ENCODE data around the gene SIRPB1.
"Not testable (repeated sequence)": the region's sequence is repeated elsewhere in the genome, so short reads cannot be mapped to it uniquely, and the experiment has no call there.

Gene SIRPB1

DNA sequence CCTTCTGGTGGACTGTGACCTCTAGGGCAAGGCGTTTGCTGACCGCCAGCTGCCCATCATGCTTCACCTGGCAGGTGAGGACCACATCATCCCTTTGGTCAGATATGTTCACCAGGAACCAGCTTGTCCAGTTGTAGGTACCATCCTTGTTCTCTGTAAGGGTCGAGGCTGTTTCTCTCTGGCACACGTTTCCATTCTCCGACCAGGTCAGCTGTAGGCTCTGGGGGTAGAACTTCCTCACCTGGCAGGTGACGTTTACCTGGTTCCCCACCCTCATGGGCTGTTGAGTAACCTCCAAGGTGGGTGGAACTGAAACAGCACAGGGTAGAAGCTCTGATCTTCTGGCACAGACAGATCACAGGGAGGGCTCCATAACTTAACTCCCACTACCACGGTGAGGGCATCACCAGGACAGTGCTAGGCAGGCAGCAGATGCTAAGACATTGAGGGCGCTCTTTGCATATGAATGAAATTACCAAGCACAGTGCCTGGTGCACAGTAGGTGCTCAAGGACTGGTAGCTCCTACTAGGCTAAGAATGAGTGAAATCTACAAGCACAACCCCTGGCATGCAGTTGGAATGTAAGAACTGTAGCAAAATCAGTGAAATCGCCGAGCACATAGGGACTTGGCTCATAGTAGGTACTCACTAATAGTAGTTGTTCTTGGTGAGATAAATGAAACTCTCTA is 15.6 kb upstream of the SIRPB1 start:
- DNase-seq = no peak

DNA sequence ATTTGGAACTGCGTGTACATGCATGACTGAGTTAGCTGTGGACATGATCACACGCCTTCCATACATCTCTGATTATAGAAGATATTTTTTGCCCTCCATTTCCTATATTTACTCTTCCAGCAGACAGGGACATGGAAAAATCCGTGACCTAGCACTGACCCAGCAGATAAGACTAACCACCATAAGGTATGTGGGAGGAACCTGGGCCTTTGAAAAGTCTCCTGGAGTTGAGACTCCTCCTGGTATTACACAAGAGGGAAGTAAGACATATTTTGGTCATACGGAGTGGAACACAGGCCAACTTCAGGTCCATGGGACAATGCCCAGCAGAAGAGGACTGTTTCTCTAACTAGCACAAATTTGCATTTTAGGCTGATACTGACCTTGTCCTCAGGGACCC is 13.7 kb upstream of the SIRPB1 start:
- no peak for DNase-seq

DNA sequence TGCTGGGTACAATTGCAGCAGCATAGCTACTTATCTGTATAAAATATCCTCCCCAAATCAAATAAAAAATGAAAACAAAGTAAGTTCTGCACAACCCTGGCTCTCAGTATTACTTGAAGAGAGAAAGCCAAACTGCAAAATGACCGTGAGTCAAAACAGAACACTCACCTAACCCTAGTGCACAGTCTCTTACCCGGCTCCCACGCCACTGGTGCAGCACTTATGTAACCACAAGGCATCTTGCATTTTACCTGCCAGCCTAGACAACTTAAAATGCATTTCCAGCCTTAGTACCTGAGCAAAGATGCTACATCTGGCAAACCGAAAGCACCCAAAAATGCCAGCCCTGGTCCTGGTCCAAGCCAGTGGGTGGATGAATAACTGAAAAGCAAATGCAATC is 12.4 kb upstream of the SIRPB1 start:
- peak; percentile 24 for DNase-seq

DNA sequence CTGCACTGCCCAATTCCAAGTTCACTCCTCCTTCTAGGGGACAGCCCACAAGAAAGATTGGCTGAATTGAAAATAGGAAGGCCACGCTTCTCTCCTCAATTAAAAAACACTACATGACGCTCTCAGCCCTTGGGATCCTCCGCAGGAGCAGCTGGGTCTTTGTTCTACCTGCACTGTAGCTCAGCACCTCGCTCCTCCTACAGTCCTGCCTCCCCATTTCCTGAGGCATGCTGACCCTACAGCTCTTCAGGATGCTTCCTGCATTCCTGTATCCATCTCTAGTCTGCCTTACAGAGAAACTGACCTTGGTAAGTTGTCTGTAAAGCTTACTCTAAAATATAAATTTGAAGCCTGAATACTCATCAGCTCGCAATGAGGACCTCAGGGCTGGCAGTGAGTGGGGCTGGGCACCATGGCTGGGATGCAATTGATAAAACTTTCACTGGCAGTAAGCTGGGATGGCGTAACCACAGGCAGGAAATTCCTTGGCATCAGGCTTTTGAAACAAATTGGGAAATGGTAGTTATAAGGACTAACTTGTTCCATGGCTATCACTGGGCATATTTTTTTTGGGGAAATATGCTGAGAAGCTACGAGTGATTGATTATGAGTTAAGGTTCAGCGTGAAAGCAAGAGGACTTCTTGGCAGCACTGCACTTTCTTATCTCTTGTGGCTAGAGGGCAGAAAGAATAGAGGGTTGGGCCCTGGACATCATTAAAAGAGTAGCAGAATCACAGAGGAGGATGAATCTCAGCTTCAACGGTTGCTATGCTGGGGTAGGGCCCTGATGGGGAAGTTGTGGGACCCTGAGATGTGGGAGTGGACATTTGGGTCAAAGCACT is 11.7 kb upstream of the SIRPB1 start:
- DNase-seq = no peak

DNA sequence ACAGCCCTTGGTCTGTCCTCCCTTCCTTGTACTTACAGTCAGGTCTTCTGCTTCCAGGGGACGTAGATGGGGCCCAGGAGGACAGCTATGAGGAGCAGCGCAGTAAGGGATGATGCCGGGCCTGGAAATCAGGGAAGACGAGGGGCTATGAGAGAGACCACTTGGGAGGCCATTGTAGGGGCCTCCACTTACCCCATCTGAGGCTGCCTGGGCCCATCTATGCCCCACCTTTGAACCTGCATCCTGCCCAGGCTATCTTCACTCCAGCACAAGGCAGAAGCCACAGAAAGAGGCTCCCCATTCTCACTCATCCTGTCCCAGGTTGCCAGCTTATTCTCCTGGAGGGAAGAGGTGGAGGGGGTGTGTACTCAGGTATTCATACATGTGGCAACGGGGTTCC is 10.4 kb upstream of the SIRPB1 start:
- DNase-seq = no peak

DNA sequence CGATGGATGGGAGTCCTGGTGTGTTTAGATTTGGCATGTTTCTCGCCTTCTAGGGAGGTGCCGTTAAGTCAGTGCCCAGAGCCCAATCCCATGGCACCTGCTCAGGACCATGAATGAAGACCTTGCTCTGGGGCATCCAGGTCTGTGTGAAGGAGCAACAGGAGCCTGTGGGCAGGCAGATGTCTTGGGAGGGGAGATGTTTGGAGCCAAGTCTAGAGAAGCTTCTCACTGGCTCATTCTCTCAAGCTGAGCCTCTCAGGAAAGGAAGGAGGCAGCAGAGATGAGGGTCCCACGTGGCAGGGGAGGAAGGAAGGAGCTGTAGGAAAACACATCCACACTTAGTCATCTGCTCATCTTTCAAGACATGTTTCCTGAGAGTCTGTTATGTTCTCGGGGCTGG is 9.5 kb upstream of the SIRPB1 start:
- DNase-seq = no peak

DNA sequence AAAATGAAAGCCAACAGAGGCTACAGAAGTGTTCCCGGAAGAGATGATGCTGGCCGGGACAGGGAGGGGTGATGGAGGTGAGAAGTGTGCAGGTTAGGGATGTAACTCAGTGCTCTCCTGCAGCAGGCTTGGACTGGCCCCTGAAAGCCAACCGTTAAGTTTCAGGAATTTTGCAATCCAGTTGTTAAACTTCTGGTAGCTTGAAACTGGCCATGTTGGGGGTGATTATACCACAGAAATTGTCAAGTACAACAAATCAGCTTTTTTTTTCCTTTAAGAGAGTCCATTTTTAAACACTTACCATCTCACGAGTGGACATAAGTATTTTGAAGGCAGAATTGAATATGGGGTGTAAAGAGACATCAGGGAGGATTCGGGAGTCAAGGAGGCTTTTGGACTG is 8.8 kb upstream of the SIRPB1 start:
- no peak for DNase-seq

DNA sequence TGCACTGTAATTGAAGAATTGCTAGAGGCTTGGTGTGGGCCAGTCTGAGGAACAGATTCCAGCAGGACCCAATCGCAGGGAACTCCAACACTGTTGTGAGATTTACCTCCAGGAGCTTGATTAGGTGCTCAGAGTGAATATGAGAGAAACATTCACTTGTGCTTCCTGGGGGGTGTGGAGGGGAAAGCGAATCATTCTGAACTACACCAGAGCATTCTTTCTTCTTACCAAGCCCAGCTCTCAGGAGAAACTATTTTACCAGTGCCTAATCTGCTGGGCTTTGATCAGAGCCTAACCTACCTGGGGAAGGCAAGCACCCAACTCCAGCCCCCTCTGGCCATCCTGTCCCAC is 7.4 kb upstream of the SIRPB1 start:
- DNase-seq = no peak

DNA sequence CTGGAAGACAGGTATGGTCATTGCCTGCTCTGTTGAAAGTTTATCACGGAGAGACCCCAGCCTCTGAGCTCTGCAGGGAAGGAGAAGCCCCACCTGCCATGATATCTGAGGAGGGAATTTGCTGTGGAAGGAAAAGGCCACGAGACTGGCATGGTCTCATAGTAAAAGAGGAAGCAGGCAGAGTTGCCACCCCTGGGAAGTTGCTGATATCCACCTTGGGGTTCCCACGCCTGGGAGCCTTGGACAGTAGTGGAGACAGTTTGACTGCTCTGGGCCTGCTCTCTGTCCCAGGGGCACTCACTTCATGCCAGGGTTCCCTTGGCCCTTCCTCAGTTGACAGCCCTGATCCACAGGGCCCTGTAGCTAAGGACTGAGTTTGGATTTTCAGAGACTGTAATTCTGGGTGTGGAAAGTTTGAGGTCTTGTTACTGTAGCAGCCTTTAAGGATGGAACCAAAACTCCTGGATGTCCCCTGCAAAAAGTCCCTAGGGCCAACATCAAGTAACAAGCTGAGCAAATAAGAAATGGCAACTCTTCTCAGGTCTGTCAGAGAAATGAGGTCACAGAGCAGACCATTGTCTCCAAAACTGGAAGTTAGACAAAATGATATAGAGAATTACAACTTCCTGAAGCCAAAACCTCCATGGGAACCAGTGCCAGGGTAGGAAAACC is 6.9 kb upstream of the SIRPB1 start:
- no peak for DNase-seq

DNA sequence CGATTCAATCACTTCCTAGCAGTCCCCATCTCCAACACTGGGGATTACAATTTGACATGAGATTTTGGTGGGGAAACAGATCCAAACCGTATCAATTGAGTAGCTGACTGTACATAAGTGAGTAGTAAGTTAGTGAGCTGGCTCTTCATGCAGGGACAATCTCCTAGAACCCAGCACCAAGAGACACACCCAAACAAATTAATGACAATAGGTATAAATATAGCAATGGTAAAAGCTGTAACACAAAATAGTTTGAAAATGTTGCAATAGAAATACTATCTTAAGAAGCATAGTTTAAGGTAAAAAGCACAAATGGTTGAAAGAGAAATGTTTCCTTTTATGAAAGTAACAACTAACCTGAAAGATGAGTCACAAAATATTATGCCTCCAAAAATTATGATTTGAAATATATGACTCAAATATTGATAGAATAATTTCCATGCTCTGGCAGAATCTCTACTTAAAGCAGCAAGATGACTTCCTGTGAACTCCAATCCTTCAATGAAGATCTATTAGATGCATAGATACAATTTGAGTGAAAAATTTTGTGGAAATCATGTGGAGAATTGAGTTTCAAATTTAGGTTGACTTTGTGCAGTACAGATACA is 5.4 kb upstream of the SIRPB1 start:
- DNase-seq = no peak

DNA sequence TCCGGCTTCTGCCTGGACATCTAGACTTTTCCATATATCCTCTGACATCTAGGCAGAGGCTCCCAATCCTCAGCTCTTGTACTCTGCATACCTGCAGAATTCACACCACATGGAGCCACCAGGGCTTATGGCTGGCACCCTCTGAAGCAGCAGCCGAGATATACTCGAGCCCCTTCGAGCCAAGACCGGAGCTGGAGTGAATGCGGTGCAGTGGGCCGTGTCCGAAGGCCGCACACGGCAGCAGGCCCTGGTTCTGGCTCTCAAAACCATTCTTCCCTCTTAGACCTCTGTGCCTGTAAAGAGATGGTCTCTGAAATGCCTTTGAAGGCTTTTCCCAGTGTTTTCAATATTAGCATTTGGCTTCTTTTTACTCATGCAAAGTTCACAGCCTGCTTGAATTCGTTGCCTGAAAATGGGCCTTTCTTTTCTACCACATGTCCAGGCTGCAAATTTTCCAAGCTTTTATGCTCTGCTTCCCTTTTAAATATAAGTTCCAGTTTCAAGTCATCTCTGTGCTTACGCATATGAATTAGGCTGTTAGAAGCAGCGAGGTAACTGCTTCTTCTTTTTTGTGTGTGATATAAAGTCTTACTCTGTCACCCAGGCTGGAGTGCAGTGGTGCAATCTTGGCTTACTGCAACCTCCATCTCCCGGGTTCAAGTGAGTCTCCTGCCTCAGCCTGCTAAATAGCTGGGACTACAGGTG is 3.8 kb upstream of the SIRPB1 start:
- no peak for DNase-seq

DNA sequence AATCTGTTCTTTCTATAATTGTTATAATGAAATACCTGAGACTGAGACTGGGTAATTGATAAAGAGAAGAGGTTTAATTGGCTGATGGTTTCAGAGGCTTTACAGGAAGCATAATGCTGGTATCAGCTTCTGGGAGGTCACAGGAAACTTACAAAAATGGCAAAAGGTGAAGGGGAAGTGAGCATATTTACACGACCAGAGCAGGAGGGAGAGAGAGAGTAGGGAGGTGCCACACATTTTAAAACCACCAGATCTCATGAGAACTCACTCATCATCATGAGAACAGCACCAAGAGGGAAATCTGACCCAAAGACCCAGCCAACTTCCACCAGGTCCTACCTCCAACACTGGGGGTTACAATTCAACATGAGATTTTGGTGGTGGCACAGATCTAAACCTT is 2.6 kb upstream of the SIRPB1 start:
- peak; percentile 54 for DNase-seq

DNA sequence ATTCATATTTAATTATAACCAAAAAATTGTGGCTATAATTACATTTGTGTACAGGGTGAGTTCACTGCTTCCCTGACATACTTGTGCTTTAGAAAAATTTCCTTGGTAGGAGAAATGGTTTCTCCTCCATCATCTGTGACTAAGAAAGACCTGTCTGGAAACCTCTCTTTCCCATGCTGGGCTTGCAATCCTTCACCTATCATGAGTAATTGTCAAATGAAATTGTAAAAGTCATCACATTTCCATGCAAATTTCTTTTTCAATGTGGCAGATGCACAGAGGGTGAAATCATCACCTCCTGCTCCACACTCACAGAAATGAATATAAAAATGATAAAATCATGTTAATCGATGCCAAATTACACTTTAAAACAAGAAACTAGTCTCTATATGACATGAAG is 1.5 kb upstream of the SIRPB1 start:
- no peak for DNase-seq

DNA sequence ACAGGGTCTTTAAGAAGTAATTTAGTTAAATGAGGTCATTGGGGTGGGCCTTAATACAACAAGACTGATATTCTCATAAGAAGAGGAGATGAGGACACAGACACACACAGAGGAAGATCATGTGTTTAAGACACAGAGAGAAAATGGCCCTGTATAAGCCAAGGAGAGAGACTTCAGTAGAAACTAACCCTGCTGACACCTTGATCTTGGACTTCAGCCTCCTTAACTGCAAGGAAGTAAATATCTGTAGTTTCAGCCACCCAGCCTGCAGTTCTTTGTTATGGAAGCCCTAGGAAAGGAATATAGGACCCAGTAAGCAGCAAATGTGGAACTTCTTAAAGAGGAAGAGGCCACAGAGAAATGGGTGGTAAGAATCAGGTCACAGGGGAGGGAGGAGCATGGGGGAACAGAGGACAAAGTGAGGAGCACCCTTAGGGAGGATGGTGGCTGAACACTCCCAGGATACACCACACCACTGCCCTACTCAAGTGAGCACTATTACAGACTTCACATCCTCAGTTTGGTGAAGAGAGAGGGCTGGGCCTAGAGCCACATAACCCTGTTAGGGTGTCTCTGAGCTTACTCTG is 762 bp downstream of the SIRPB1 start:
- DNase-seq = no peak

DNA sequence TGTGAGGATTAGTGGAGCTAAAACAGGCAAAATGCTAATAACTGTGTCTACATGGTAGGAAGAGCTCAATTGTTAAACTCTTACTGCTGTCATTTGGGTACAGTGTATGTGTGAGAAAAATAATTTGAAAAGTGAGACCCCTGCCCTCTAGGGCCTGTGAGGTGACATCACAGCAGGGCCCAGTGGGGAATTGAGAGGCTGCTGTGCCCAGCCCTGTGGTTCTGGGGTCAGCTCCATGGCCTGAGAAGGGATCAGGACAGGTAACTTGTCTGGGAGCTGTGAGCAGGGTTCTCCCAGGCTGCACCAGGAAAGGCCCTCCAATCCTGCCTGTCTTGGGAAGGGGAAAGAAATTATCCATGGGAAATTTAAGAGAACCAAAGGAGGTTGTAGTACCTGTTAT is 1.3 kb downstream of the SIRPB1 start:
- no peak for DNase-seq

DNA sequence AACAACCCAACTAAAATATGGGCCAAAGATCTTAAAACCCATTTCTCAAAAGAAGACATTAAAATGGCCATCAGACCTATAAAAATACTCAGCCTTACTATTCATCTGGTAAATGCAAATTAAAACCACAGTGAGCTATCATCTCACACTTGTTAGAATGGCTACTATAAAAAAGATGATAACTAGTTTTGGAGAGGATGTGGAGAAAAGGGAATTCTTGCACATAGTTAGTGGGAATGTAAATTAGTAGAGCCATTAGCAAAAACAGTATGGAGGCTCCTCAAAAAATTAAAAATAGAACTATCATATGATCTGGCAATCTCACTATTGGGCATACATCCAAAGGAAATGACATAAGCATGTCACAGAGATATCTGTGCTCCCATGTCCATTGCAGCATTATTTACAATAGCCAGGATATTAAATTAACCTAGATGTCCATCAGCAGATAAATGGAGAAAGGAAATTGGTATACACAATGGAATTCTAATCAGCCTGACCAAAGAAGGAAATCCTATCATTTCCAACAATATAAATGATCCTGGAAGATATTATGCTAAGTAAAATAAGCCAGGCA is 2.9 kb downstream of the SIRPB1 start:
- no peak for DNase-seq

DNA sequence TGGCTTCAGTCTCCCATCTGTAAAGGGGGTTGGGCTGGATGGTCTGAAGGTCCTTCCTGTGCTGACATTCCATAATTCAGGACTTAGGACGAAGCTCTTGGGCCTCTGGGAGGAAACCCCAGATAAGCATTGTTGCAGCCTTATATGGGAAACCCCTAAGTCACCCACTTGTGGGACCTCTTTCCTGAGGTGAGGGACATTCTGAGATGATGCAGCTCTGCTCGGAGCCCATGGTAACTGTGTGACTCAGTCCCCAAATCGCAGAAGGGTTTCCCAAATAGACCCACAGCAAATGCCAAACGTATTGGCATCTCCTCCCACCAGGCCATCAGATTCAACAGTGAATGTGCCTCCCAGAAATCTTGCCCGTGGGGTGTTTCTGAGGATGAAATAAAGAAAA is 9.4 kb downstream of the SIRPB1 start:
- not testable (repeated sequence) for DNase-seq

DNA sequence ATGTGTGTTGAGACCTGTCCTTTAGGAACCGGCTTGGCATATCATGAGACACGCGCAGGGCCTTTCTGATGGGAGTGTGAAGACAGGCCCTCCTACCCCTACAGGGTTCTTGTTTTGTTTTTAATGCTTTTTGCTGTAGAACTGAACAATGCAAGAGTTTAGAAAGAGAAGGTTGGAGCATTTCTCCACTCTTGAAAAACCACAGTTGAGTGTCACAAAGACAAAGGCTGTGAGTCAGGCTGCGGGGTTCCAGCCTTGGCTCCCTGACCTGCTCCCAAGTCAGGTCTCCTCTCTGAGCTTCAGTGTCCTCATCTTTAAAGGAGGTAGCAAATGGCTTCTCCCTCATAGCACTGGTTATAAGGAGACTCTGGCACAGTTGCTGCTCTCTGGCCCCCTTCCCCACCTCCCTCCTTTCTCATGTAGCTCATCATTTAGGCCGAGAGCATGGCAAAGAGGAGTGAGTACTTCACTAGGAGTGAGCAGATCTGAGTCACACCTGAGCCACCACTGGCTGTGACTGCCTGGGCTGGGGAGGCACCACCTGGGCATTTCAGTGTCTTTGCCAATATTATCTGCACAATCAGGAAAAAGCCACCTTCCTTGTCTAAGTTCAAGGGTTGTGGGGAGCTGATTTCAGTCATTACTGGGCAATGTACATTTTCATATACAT is 11.0 kb downstream of the SIRPB1 start:
- DNase-seq = not testable (repeated sequence)

DNA sequence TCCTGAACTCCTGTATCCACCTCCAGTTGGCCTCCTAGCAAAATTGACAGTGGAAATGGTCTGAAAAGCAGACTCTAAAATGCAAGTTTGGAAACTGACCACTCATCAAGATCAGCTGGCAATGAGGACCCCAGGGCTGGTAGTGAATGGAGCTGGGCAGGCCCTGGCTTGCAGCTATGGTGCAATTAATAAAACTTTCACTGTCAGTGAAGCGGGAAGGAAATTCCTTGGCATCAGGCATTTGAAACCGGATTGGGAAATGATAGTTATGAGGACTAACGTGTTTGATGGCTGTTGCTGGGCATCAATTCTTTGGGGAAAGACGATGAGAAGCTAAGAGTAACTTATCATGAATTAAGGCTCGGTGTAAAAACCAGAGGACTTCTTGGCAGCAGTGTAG is 19.1 kb downstream of the SIRPB1 start:
- DNase-seq = no peak

DNA sequence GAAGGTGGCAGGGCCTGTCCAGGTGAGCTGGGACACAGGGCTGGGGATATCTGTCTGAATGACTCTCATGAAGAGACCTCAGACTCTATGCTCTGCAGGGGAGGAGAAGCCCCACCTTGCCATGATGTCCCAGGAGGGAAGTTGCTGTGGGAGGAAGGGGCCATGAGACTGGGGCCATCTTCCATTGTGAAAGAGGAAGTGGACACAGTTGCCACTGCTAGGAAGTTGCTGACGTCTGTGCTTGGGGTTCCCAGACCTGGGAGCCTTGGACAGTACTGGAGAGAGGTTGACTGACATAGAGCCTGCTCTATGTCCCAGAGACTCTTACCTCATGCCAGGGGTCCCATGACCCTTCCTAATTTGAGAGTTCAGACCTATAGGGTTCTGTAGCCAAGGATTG is 24.5 kb downstream of the SIRPB1 start:
- no peak for DNase-seq
